HEK293 (cell line): Measurements from ENCODE around the gene MS4A6A.

Experiments used
- CTCF ChIA-PET: fragments of 350-600 bp; formaldehyde crosslinking; extraction: SDS; loops from one replicate; lab custom pipeline; 2021; ENCODE audit warnings: antibody characterized with exemption; lab: Yijun Ruan, JAX
- POLR2A ChIA-PET: fragments of 300-600 bp; formaldehyde crosslinking; extraction: SDS; loops from one replicate; lab custom pipeline; 2020; ENCODE audit warnings: antibody characterized with exemption, inconsistent platforms; lab: Yijun Ruan, JAX
- H3K27ac ChIP-seq: fragments of 200-500 bp; sonication (Bioruptor generic); 2 replicates; pipeline ENCODE4 v1.5.1; 2014; ENCODE audit warnings: low read depth, low read length, control low read depth, inconsistent platforms; ENCODE audit errors: extremely low read depth
- H3K36me3 ChIP-seq, 2 experiments: fragments of 200-500 bp in 1 of 2; sonication (Bioruptor generic) in 1 of 2; 1 replicate in 1 of 2; 2 replicates in 1 of 2; pipeline ENCODE4 v1.5.1; 2014 to 2017; ENCODE audit warnings: inconsistent platforms in 2 of 2, low read length in 2 of 2; ENCODE audit not compliant: control insufficient read depth in 2 of 2, insufficient read depth in 1 of 2
- H3K4me1 ChIP-seq: fragments of 200-500 bp; sonication (Bioruptor generic); 2 replicates; pipeline ENCODE4 v1.5.1; 2014; ENCODE audit warnings: mild to moderate bottlenecking, low read length, inconsistent platforms; ENCODE audit not compliant: control insufficient read depth, insufficient read depth
- H3K4me3 ChIP-seq: 2 replicates; pipeline ENCODE4 v1.5.1; 2011; ENCODE audit warnings: low read depth, mild to moderate bottlenecking, control low read depth, low read length, moderate library complexity
- H3K9me3 ChIP-seq: fragments of 200-500 bp; sonication (Bioruptor generic); 2 replicates; pipeline ENCODE4 v1.5.1; 2014; ENCODE audit warnings: low read depth, low read length, inconsistent platforms; ENCODE audit not compliant: control insufficient read depth, insufficient read depth
- HOXA7 ChIP-seq: sonication (generic); formaldehyde crosslinking; IDR thresholded peaks from 2 replicates; pipeline ENCODE4 v1.8.1; 2022; ENCODE audit warnings: missing genetic modification reagents, borderline replicate concordance
- PRDM6 ChIP-seq: fragments of 450-650 bp; formaldehyde crosslinking; IDR thresholded peaks from 2 replicates; pipeline ENCODE4 v1.5.1; 2017; ENCODE audit warnings: missing biosample characterization, missing genetic modification characterization
- WT1 ChIP-seq: fragments of 450-650 bp; formaldehyde crosslinking; IDR thresholded peaks from 2 replicates; pipeline ENCODE4 v1.5.1; 2016; ENCODE audit warnings: missing biosample characterization, missing genetic modification characterization
- ZBTB1 ChIP-seq: fragments of 450-650 bp; formaldehyde crosslinking; IDR thresholded peaks from 2 replicates; pipeline ENCODE4 v1.5.1; 2016; ENCODE audit warnings: missing biosample characterization, missing genetic modification characterization
- ZBTB20 ChIP-seq: fragments of 450-650 bp; formaldehyde crosslinking; IDR thresholded peaks from 2 replicates; pipeline ENCODE4 v1.5.1; 2016; ENCODE audit warnings: missing biosample characterization, missing genetic modification characterization
- ZBTB26 ChIP-seq: fragments of 450-650 bp; formaldehyde crosslinking; optimal IDR thresholded peaks from 2 replicates; pipeline ENCODE3; 2016; ENCODE audit warnings: missing biosample characterization, mild to moderate bottlenecking, missing genetic modification characterization
- ZBTB8A ChIP-seq: fragments of 450-650 bp; formaldehyde crosslinking; IDR thresholded peaks from 2 replicates; pipeline ENCODE4 v1.5.1; 2016; ENCODE audit warnings: missing biosample characterization, missing genetic modification characterization
- ZIC2 ChIP-seq: fragments of 450-650 bp; formaldehyde crosslinking; IDR thresholded peaks from 2 replicates; pipeline ENCODE4 v1.5.1; 2016; ENCODE audit warnings: missing biosample characterization, missing genetic modification characterization
- ZNF10 ChIP-seq: fragments of 450-650 bp; formaldehyde crosslinking; IDR thresholded peaks from 2 replicates; pipeline ENCODE4 v1.5.1; 2017; ENCODE audit warnings: missing biosample characterization, missing genetic modification characterization
- ZNF132 ChIP-seq: fragments of 450-650 bp; formaldehyde crosslinking; IDR thresholded peaks from 2 replicates; pipeline ENCODE4 v1.5.1; 2017; ENCODE audit warnings: missing biosample characterization, missing genetic modification characterization, borderline replicate concordance
- ZNF214 ChIP-seq: fragments of 450-650 bp; formaldehyde crosslinking; IDR thresholded peaks from 2 replicates; pipeline ENCODE4 v1.5.1; 2017; ENCODE audit warnings: missing biosample characterization, mild to moderate bottlenecking, missing genetic modification characterization, borderline replicate concordance
- ZNF223 ChIP-seq: fragments of 450-650 bp; formaldehyde crosslinking; IDR thresholded peaks from 2 replicates; pipeline ENCODE4 v1.5.1; 2016; ENCODE audit warnings: missing biosample characterization, missing genetic modification characterization
- ZNF24 ChIP-seq: fragments of 450-650 bp; formaldehyde crosslinking; IDR thresholded peaks from 2 replicates; pipeline ENCODE4 v1.5.1; 2016; ENCODE audit warnings: missing biosample characterization, missing genetic modification characterization
- ZNF350 ChIP-seq: fragments of 450-650 bp; formaldehyde crosslinking; IDR thresholded peaks from 2 replicates; pipeline ENCODE4 v1.5.0; 2017; ENCODE audit warnings: missing biosample characterization, mild to moderate bottlenecking, missing genetic modification characterization
- ZNF37A ChIP-seq: fragments of 450-650 bp; IDR thresholded peaks from 2 replicates; pipeline ENCODE4 v1.5.1; 2018; ENCODE audit warnings: missing biosample characterization, missing genetic modification characterization
- ZNF391 ChIP-seq: fragments of 450-650 bp; formaldehyde crosslinking; IDR thresholded peaks from 2 replicates; pipeline ENCODE4 v1.5.1; 2016; ENCODE audit warnings: low read depth, missing biosample characterization, missing genetic modification characterization, borderline replicate concordance
- ZNF404 ChIP-seq: fragments of 450-650 bp; formaldehyde crosslinking; IDR thresholded peaks from 2 replicates; pipeline ENCODE4 v1.5.1; 2017; ENCODE audit warnings: missing biosample characterization, missing genetic modification characterization
- ZNF549 ChIP-seq: fragments of 450-650 bp; IDR thresholded peaks from 2 replicates; pipeline ENCODE4 v1.5.1; 2018; ENCODE audit warnings: missing biosample characterization, missing genetic modification characterization, mild to moderate bottlenecking, inconsistent platforms, moderate library complexity
- ZNF677 ChIP-seq: fragments of 450-650 bp; IDR thresholded peaks from 2 replicates; pipeline ENCODE4 v1.5.0; 2018; ENCODE audit warnings: missing biosample characterization, mild to moderate bottlenecking, missing genetic modification characterization, moderate library complexity
- ZNF768 ChIP-seq: fragments of 450-650 bp; formaldehyde crosslinking; IDR thresholded peaks from 2 replicates; pipeline ENCODE4 v1.5.1; 2018; ENCODE audit warnings: missing biosample characterization, mild to moderate bottlenecking, missing genetic modification characterization
- ZNF792 ChIP-seq: fragments of 450-650 bp; formaldehyde crosslinking; IDR thresholded peaks from 2 replicates; pipeline ENCODE4 v1.5.1; 2016; ENCODE audit warnings: missing biosample characterization, missing genetic modification characterization
- TF ChIP-seq, protein P1 (sequence below): fragments of 450-650 bp; formaldehyde crosslinking; IDR thresholded peaks from 2 replicates; pipeline ENCODE4 v1.5.1; 2016; ENCODE audit warnings: missing biosample characterization, missing genetic modification characterization
- TF ChIP-seq, protein P2 (sequence below): IDR thresholded peaks from 2 replicates; pipeline ENCODE4 v1.6.1; 2011; ENCODE audit warnings: mild to moderate bottlenecking, low read depth, low read length, borderline replicate concordance

MS4A6A gene

GRCh38 chr11:60222141-60222540 lies 39.3 kb upstream of the MS4A6A start (continued):
- TF ChIP-seq, protein P1, sequence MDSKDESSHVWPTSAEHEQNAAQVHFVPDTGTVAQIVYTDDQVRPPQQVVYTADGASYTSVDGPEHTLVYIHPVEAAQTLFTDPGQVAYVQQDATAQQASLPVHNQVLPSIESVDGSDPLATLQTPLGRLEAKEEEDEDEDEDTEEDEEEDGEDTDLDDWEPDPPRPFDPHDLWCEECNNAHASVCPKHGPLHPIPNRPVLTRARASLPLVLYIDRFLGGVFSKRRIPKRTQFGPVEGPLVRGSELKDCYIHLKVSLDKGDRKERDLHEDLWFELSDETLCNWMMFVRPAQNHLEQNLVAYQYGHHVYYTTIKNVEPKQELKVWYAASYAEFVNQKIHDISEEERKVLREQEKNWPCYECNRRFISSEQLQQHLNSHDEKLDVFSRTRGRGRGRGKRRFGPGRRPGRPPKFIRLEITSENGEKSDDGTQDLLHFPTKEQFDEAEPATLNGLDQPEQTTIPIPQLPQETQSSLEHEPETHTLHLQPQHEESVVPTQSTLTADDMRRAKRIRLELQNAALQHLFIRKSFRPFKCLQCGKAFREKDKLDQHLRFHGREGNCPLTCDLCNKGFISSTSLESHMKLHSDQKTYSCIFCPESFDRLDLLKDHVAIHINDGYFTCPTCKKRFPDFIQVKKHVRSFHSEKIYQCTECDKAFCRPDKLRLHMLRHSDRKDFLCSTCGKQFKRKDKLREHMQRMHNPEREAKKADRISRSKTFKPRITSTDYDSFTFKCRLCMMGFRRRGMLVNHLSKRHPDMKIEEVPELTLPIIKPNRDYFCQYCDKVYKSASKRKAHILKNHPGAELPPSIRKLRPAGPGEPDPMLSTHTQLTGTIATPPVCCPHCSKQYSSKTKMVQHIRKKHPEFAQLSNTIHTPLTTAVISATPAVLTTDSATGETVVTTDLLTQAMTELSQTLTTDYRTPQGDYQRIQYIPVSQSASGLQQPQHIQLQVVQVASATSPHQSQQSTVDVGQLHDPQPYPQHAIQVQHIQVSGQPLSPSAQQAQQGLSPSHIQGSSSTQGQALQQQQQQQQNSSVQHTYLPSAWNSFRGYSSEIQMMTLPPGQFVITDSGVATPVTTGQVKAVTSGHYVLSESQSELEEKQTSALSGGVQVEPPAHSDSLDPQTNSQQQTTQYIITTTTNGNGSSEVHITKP (tag by site-specific recombination), result no peak
- TF ChIP-seq PRDM6 (tag by site-specific recombination) (no peak), ZNF549 (tag by site-specific recombination) (no peak), ZNF677 (tag by site-specific recombination) (no peak), ZNF223 (tag by site-specific recombination) (no peak), ZNF214 (tag by site-specific recombination) (no peak)

GRCh38 chr11:60221692-60222091 lies 38.8 kb upstream of the MS4A6A start:
- POLR2A ChIA-PET, result no interaction called here
- Histone ChIP-seq H3K9me3 (no peaks in the 10 kb centered on the region), H3K4me1 (no peaks in the 10 kb centered on the region), H3K36me3 (no peaks in the 10 kb centered on the region), H3K27ac (no peak overlapping the region), H3K4me3 (no peak overlapping the region)
- TF ChIP-seq ZBTB8A (tag by site-specific recombination) (no peak), ZNF391 (tag by site-specific recombination) (no peak), ZNF404 (no peak), ZNF792 (tag by site-specific recombination) (no peak), HOXA7 (CRISPR knock-in tag) (no peak), ZNF24 (tag by site-specific recombination) (no peak), ZNF37A (tag by site-specific recombination) (no peak), ZBTB1 (tag by site-specific recombination) (no peak)
- TF ChIP-seq, protein P1 (tag by site-specific recombination), result no peak
- CTCF ChIA-PET, result no interaction called here

DNA sequence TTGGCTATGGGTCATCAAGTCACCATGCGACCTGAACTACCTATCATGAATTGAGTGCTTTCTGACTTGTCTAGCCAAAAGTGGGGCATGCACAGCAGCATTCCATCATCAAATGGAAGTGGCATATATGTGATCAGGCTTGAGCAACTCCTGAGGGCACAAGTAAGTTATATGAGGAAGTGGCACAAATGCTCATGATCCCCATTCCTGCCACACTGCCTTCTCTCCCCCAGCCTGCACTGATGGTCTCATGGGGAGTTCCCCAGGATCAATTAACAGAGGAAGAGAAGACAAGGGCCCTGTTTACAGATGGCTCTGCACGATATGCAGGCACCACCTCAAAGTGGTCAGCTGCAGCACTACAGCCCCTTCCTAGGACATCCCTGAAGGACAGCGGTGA lies 38.3 kb upstream of the MS4A6A start:
- Histone ChIP-seq H3K36me3 (no peaks in the 10 kb centered on the region), H3K4me1 (no peaks in the 10 kb centered on the region), H3K27ac (no peak overlapping the region), H3K9me3 (no peaks in the 10 kb centered on the region), H3K4me3 (no peak overlapping the region)
- CTCF ChIA-PET, result no interaction called here
- POLR2A ChIA-PET, result no interaction called here
- TF ChIP-seq ZNF549 (tag by site-specific recombination) (no peak), ZBTB20 (tag by site-specific recombination) (no peak), WT1 (no peak), ZNF24 (tag by site-specific recombination) (no peak), ZBTB26 (tag by site-specific recombination) (no peak), ZNF132 (tag by site-specific recombination) (no peak), ZIC2 (tag by site-specific recombination) (no peak), ZNF768 (tag by site-specific recombination) (no peak), ZNF350 (no peak), ZNF10 (tag by site-specific recombination) (no peak)
- TF ChIP-seq, protein P2, sequence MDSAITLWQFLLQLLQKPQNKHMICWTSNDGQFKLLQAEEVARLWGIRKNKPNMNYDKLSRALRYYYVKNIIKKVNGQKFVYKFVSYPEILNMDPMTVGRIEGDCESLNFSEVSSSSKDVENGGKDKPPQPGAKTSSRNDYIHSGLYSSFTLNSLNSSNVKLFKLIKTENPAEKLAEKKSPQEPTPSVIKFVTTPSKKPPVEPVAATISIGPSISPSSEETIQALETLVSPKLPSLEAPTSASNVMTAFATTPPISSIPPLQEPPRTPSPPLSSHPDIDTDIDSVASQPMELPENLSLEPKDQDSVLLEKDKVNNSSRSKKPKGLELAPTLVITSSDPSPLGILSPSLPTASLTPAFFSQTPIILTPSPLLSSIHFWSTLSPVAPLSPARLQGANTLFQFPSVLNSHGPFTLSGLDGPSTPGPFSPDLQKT, result no peak
